GM21619 (cell line): Measurements from ENCODE around the gene EMCN.
"Not testable (repeated sequence)": the region's sequence is repeated elsewhere in the genome, so short reads cannot be mapped to it uniquely, and the experiment has no call there.

Experiments
- ATAC-seq: cut with Tn5 transposase; IDR thresholded peaks from one replicate; pipeline ENCODE4 v1.9.1; 2021; ENCODE audit not compliant: unreplicated experiment

EMCN gene

GRCh38 chr4:100517864-100518341 lies at the start of gene EMCN:
Gene EMCN (minus strand): TSS chr4:100518022. CDS start chr4:100517914, 108 bp downstream.
- ATAC-seq: no peak

- no peak for ATAC-seq
Measured at GRCh38 chr4:100566396-100566795, 48.6 kb upstream of the EMCN start.

DNA sequence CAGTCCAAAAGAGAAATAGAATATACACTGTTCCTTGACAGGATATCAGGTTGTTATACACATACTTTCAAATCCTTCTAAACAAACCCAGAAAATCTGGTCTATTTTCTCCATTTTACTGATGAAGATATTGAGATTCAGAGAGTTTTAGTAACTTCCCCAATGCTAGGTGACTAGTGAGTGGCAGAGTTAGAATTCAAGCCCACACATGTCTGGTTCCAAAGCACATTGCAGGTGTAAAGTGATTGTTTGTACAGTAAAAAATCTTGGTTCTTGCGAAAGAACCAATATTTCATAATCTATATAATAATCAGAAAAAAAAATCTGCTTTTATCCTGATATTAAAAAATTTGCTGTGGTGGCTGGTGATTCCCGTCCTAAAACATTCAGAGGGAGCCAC lies 39.5 kb upstream of the EMCN start:
- ATAC-seq: no peak

DNA sequence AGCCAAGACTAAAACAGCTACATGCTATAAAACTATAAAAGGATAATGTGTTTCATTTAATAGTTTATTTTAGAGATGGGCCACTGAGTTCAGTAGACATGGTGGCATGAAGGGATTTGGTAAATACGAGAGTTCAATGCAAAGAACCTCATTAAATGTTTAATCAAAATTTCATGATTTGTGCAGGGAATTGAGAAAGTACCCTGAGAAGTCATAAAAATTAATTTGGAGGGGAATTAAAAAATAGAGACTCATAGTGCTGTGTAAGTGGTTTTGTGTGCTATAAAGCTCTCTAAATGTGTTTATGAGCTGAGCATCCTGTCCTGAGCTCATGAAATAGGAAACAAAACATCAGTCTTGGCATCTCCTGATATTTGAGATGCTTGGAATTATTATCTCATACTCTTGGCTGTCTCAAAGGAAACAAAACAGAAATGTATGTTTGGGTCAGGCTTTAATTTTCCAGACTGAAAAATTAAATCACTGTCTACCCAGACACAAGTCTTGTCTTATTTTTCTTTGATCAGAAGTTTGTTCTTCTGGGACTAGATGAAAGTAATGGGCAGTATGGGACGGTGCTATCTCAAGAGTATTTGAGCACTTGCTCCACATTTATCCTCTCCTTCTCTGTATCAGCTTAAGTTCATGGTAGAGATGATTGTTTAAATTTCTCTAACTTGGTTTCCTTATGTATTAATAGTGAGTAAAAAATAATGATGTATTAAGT lies 38.0 kb upstream of the EMCN start:
- ATAC-seq: no peak

DNA sequence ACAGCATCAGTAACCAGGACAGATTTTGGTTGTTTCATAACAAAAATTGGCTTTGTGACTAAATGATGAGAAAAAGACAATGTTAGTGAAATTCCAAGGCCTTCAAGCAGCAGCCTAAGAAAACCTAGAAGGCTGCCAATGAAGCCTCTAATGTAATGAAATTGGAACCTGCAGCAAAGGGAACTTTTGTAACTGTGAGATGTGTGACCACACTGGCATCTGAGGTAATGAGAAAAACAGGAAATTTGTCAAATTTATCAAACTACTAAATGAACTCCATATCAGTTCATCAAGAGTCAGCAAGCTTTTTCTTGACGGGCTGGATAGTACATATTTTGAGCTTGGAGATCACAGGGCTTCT lies 30.4 kb upstream of the EMCN start:
- ATAC-seq: no peak

- no peak for ATAC-seq
Measured at GRCh38 chr4:100547541-100548199, 29.8 kb upstream of the EMCN start.

- ATAC-seq: no peak
Measured at GRCh38 chr4:100545427-100545826, 27.6 kb upstream of the EMCN start.

- ATAC-seq: no peak
Measured at GRCh38 chr4:100540131-100540530, 22.3 kb upstream of the EMCN start.

- ATAC-seq: no peak
Measured at GRCh38 chr4:100539706-100540105, 21.9 kb upstream of the EMCN start.

- no peak for ATAC-seq
Measured at GRCh38 chr4:100533741-100534140, 15.9 kb upstream of the EMCN start.

- ATAC-seq: not testable (repeated sequence)
Measured at GRCh38 chr4:100530161-100530560, 12.3 kb upstream of the EMCN start.

DNA sequence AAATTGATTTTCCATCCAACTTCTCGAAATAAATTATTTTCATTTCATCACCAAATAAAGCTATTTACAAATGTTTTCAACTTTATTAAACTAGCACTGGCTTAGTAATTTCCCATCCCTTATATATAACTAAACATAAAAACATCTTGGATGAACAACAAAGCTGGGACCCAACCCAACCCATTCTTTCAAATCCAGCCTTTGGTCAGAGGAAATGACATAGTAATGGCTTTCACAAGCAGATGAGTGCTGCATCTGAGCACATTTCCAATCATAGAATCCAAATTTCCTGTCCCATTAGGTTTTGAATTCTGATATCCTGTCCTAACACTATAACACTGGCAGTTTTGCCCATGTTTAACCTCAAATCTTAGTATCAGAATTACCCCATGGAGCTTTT lies 7.9 kb upstream of the EMCN start:
- ATAC-seq: no peak

DNA sequence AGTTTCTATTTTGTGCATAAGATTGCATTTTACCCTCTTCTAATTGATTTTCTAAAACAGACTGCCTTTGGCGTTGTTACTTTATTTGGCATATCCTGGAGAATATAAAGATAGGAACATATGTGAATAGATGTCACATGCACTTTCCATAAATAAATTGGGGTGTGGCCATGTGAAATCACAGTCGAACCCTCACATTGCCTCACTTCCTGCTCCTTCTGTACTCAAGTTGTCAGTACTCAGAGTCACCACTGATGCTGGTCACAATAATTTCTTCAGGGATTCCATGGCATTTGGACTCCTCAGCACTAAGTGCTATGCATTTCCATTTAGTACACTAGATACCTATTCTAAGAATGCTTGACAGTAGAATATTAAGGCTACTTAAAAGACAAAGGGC lies 1.4 kb upstream of the EMCN start:
- ATAC-seq: no peak

DNA sequence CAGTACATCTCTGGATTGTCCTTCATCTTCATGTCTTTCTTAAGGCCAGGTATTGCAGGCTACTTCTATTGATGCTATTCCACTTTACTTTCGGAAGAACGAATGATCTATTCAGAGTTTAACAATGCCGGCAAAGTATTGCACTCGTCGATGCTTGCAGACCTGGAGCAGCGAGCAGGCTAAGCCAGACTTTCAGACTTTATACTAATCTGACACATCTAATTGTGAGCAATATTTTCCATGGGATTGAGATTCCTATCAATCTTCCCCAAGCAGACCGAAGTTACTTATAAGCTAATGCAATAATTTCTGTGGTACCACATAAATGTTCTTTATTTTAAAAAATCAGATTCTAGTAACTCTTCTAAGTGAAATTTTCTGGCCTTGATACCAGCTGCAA lies 1.6 kb downstream of the EMCN start:
- ATAC-seq: no peak

GRCh38 chr4:100511896-100512295 lies 5.9 kb downstream of the EMCN start:
- ATAC-seq: no peak

DNA sequence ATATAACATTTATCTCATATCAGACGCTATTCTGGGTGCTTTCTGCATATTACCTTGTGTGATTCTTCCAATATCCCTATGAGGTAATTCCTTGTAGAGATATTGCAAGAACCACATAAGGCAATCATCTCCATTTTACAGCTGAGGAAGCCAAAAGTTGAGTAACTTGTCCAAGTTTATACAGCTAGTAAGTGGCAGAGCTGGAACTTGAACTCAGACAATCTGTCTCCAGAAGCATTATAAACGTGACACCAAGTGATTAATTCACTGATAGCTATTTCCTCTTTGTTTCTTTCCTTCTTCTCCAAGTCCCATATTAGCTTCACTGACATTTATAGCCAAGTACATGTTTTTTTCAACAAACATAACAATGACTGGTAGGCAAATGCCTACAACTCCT lies 7.3 kb downstream of the EMCN start:
- no peak for ATAC-seq

- ATAC-seq: no peak
Measured at GRCh38 chr4:100509386-100509785, 8.4 kb downstream of the EMCN start.

DNA sequence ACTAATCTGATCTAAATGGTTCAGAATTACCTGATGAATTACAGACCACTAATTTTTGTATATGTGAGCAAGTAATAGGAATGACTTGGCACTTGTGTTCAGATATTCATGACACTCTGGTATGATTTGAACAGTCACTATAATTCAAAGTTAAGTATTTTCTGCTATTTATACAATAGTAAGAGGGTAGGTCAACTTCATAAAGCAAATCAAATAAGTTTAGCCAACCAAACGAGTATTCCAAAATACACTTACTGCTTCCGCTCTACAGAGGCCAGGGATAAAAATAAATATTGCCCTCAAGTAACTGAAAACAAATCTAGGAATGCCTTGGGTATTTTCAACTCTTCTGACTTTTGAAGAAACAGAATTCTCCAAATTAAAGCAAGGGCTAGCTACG lies 9.1 kb downstream of the EMCN start:
- ATAC-seq: no peak

DNA sequence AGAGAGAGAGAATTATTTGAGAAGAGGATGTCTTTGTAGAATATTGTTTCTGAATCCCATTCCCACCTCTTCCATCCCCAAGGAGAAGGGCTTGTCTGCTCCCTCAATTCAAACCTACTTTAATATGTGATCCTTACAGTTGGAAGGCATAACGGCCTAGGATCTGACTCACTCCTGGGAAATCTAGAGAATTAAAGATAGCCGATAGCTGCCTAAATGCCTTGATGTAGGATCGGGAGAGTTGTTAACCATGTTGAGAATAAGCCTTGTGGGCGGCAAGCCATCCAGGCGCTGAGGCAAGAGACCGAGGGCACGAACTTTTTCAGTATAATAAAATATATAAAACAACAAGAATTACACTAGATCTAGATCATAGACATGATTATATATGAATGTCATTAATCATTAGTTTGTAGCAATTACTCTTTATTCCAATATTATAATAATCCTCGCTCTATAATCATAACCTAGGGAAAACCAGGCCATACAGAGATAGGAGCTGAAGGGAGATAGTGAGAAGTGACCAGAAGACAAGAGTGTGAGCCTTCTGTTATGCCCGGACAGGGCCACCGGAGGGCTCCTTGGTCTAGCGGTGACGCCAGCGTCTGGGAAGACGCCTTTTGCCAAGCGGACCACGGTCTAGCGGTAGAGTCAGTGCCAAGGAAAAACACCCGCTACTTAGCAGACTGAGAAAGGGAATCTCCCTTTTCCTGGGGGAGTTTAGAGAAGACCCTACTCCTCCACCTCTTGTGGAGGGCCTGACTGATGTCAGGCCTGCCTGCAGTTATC lies 13.5 kb downstream of the EMCN start:
- no peak for ATAC-seq

DNA sequence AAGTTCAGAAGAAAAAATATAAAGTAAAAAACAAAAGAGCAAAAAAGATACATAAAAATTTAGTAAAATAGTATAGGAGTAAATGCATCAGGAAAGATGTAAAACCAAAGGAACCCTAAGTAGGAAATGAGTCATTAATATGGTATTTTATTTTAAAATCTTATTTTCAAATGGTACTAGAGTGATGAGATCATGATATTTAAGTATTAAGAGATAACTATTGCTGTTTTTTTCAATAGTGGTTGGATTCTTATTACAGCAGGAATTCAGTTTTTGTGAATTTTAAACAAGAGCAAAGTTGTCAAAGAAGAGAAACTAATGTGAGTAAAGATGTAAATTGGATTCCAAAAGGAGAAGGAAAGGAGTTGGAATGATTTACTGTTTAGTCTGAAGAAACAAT lies 20.0 kb downstream of the EMCN start:
- no peak for ATAC-seq

GRCh38 chr4:100495074-100495473 lies 22.7 kb downstream of the EMCN start:
- no peak for ATAC-seq

DNA sequence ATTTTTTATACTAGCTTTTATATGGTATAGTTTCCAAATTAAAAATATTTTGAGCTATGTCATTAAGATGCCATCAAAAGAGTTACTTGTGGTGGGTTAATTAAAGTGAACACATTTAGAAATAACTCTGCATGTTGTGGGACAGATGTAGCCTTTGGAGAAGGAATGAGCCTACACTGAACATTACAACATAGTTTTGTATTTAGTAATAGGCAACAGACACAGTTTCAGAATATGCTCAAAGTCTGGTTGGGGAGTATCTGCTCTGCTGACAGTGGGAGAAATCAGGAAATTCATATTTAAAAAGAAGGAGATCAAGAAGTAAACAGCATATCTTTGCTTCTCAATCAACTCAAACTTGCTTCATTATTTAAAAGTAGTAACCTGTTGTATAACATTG lies 23.7 kb downstream of the EMCN start:
- ATAC-seq: no peak
